ENCODE data around the gene MYO7A. TPM values are rescaled to one million over a fixed set of nuclear protein-coding genes. Genes with fewer than 3 reads are reported as not detected.

The MYO7A gene
- total and polyA plus RNA-seq, 2 of the 8 experiments (the other 6 are each of a cell fraction or from before 2014, with no cell fraction given) = 1.5 to 1.9 TPM

DNA sequence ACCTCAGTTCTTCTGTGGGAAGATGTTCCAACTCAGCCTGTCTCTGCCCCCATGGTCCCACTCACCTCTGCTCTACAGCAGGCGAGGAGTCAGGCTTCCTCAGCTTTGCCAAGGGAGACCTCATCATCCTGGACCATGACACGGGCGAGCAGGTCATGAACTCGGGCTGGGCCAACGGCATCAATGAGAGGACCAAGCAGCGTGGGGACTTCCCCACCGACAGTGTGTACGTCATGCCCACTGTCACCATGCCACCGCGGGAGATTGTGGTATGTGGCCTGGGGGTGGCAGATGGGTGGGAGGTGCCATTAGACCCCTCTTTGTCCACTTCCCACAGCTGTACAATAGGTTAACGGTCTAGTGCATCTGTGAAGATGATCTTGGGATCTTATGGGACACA, 73.3 kb downstream of the MYO7A start:
- no peaks in the 10 kb centered on the region for H3K79me1 ChIP-seq (ENCODE audit: low read depth, low read length)
- H3K79me2 ChIP-seq (ENCODE audit: control insufficient read depth in 1 of 2, insufficient read depth in 2 of 2, low read length in 2 of 2) = no peaks in the 10 kb centered on the region
- no peaks in the 10 kb centered on the region; a peak in 1 of 7 replicates for H3K27me3 ChIP-seq (replicated peaks in 1 of 4; ENCODE audit: control insufficient read depth in 3 of 4, extremely low read depth in 1 of 4, insufficient read depth in 3 of 4, low read length in 3 of 4)
- FAIRE-seq (no peak), DNase-seq (ENCODE audit: low read depth in 1 of 2, low spot score in 2 of 2) (no peak)
- no peak overlapping the region for H3K56ac ChIP-seq (replicated peaks; ENCODE audit: insufficient read length, low read depth, low read length)
- no peaks in the 10 kb centered on the region for H3K36me3 ChIP-seq (ENCODE audit: control insufficient read depth in 2 of 4, insufficient read depth in 4 of 4, low read length in 3 of 4)
- H3K23ac ChIP-seq (ENCODE audit: insufficient read length) = no peak overlapping the region
- no peak overlapping the region for H3K27ac ChIP-seq (ENCODE audit: low read depth, low read length)
- no peaks in the 10 kb centered on the region for H3K23me2 ChIP-seq (ENCODE audit: low read depth, low read length)
- H2AK5ac ChIP-seq (ENCODE audit: low read depth, low read length) = no peak overlapping the region
- no peaks in the 10 kb centered on the region for H4K20me1 ChIP-seq (replicated peaks in 1 of 2; ENCODE audit: control insufficient read depth in 1 of 2, insufficient read depth in 2 of 2, low read length in 2 of 2)
- H2AFZ ChIP-seq (ENCODE audit: low read length) = no peak overlapping the region
- WGBS, 2 experiments (ENCODE audit: extremely low coverage in 1 of 2, insufficient coverage in 1 of 2, insufficient read length in 1 of 2, insufficient replicate concordance in 2 of 2, low coverage in 1 of 2, low lambda C conversion rate in 2 of 2, missing lambda C conversion rate in 1 of 2) = 83% methylated on average over 11 of the region's 11 CpGs; no CpG with 5 or more reads in 1 of the 2 experiments
- ChIA-PET CTCF (ENCODE audit: partially characterized antibody) (interaction anchor here (0.8 to 2.5 kb wide), 7 partner anchors 9 to 348 kb away, joined by 3 to 7 read pairs (median 4); no protein-coding TSS in a partner anchor), POLR2A (ENCODE audit: partially characterized antibody) (no interaction called here)
- H3K4ac ChIP-seq (replicated peaks; ENCODE audit: insufficient read length, low read depth, low read length) = no peak overlapping the region
- no peak overlapping the region for H2BK15ac ChIP-seq (ENCODE audit: low read length)
- H4K5ac ChIP-seq (ENCODE audit: insufficient read length, low read depth, low read length) = no peak overlapping the region
- H3K9me3 ChIP-seq (ENCODE audit: insufficient read depth in 2 of 2, low read depth in 1 of 2, low read length in 1 of 2) = no peaks in the 10 kb centered on the region
- H2BK12ac ChIP-seq (ENCODE audit: low read depth, low read length) = no peak overlapping the region
- no peak overlapping the region; the same call in 1 of the 2 replicates for H4K8ac ChIP-seq (ENCODE audit: extremely low read depth, insufficient read depth, low read length)
- no peak overlapping the region for H3K4me2 ChIP-seq (ENCODE audit: insufficient read depth in 1 of 2, low read depth in 2 of 2, low read length in 2 of 2)
- no peak overlapping the region for H4K91ac ChIP-seq (replicated peaks; ENCODE audit: insufficient read length, low read length)
- H3K9ac ChIP-seq (replicated peaks in 1 of 4; ENCODE audit: extremely low read depth in 1 of 4, low read depth in 3 of 4, low read length in 3 of 4) = no peak overlapping the region
- H2BK120ac ChIP-seq (replicated peaks; ENCODE audit: low read depth, low read length) = no peak overlapping the region
- H3K14ac ChIP-seq (ENCODE audit: insufficient read length) = no peak overlapping the region
- H3K4me1 ChIP-seq (replicated peaks in 1 of 4; ENCODE audit: control insufficient read depth in 3 of 4, insufficient read depth in 4 of 4, low read length in 3 of 4) = no peaks in the 10 kb centered on the region; a peak in 1 of 7 replicates
- H2BK5ac ChIP-seq (ENCODE audit: low read depth, low read length) = no peak overlapping the region
- H2BK20ac ChIP-seq (ENCODE audit: low read length) = no peak overlapping the region
- no peak overlapping the region for H3K4me3 ChIP-seq (ENCODE audit: extremely low read depth in 1 of 4, insufficient read depth in 2 of 4, low read depth in 3 of 4, low read length in 4 of 4)
- H3K18ac ChIP-seq (ENCODE audit: extremely low read depth, low read length) = no peak overlapping the region
- TF ChIP-seq BRCA1 (IDR thresholded peaks at IDR 0.05; ENCODE audit: low read depth, low read length) (no peak), SAP30 (IDR thresholded peaks at IDR 0.05; ENCODE audit: insufficient read depth, insufficient replicate concordance, low read length) (no peak), MAFK (IDR thresholded peaks at IDR 0.05; ENCODE audit: low read depth, low read length) (no peak), SIN3A (conservative IDR thresholded peaks at IDR 0.05 in 1 of 2, IDR thresholded peaks at IDR 0.05 in 1 of 2; ENCODE audit: low read depth in 1 of 2, low read length in 2 of 2) (no peak), SP2 (IDR thresholded peaks at IDR 0.05; ENCODE audit: low read length) (no peak), GTF2F1 (IDR thresholded peaks at IDR 0.05; ENCODE audit: borderline replicate concordance, low read depth, low read length) (no peak)
- TF ChIP-seq, protein P1, sequence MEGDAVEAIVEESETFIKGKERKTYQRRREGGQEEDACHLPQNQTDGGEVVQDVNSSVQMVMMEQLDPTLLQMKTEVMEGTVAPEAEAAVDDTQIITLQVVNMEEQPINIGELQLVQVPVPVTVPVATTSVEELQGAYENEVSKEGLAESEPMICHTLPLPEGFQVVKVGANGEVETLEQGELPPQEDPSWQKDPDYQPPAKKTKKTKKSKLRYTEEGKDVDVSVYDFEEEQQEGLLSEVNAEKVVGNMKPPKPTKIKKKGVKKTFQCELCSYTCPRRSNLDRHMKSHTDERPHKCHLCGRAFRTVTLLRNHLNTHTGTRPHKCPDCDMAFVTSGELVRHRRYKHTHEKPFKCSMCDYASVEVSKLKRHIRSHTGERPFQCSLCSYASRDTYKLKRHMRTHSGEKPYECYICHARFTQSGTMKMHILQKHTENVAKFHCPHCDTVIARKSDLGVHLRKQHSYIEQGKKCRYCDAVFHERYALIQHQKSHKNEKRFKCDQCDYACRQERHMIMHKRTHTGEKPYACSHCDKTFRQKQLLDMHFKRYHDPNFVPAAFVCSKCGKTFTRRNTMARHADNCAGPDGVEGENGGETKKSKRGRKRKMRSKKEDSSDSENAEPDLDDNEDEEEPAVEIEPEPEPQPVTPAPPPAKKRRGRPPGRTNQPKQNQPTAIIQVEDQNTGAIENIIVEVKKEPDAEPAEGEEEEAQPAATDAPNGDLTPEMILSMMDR (IDR thresholded peaks at IDR 0.05; ENCODE audit: control extremely low read depth in 1 of 3, insufficient read depth in 1 of 3, low read depth in 1 of 3, low read length in 3 of 3) = no peak
